Spleen (tissue), 11 donors: ENCODE measurements around the gene JARID2. TPM values are rescaled to one million over a fixed set of nuclear protein-coding genes. Genes with fewer than 3 reads are reported as not detected.

ENCODE experiments used
- DNase-seq: peaks from one replicate; pipeline ENCODE4 v3.0.0-alpha.2; 2020
- H3K27ac ChIP-seq, 8 donors: fragments of 200-600 bp; sonication (generic) in 7 of 8; 1 replicate in 4 of 8; 2 replicates in 4 of 8; pipeline versions ENCODE4 v1.5.0 to v1.8.0; 2016 to 2021; ENCODE audit warnings: inconsistent platforms in 4 of 8, mild to moderate bottlenecking in 4 of 8, moderate library complexity in 1 of 8
- H3K27me3 ChIP-seq, 7 donors: fragments of 200-600 bp; sonication (generic) in 6 of 7; replicated peaks in 1 of 7; 1 replicate in 4 of 7; 2 replicates in 3 of 7; pipeline versions ENCODE4 v1.5.0 to v1.8.0; 2016 to 2021; ENCODE audit warnings: inconsistent platforms in 3 of 7, mild to moderate bottlenecking in 1 of 7
- H3K36me3 ChIP-seq, 6 donors: fragments of 200-600 bp; sonication (generic) in 5 of 6; 1 replicate in 4 of 6; 2 replicates in 2 of 6; pipeline versions ENCODE4 v1.5.0 to v1.8.0; 2016 to 2021; ENCODE audit warnings: inconsistent platforms in 2 of 6
- H3K4me1 ChIP-seq, 6 donors: fragments of 200-600 bp; sonication (generic) in 5 of 6; 1 replicate in 3 of 6; 2 replicates in 3 of 6; pipeline versions ENCODE4 v1.5.0 to v1.8.0; 2016 to 2021; ENCODE audit warnings: inconsistent platforms in 3 of 6
- H3K4me3 ChIP-seq, 8 donors: fragments of 200-600 bp; sonication (generic) in 7 of 8; 1 replicate in 4 of 8; 2 replicates in 4 of 8; pipeline versions ENCODE4 v1.5.0 to v1.8.0; 2016 to 2021; ENCODE audit warnings: inconsistent platforms in 4 of 8, mild to moderate bottlenecking in 4 of 8, moderate library complexity in 2 of 8
- H3K9me3 ChIP-seq, 8 donors: fragments of 200-600 bp; sonication (generic) in 7 of 8; 1 replicate in 4 of 8; 2 replicates in 4 of 8; pipeline versions ENCODE4 v1.5.0 to v1.8.0; 2016 to 2021; ENCODE audit warnings: inconsistent platforms in 4 of 8
- CTCF ChIP-seq, 11 experiments: fragments of 200-600 bp in 7 of 11; fragments of 450-650 bp in 4 of 11; sonication (generic) in 4 of 11; IDR thresholded peaks in 8 of 11; conservative IDR thresholded peaks in 3 of 11; 1 replicate in 7 of 11; 2 replicates in 4 of 11; pipeline versions ENCODE4 v1.4.0 to v1.8.0; 2016 to 2021; ENCODE audit warnings: antibody characterized with exemption in 11 of 11, inconsistent platforms in 4 of 11, mild to moderate bottlenecking in 1 of 11
- POLR2A ChIP-seq, 3 donors: fragments of 450-650 bp; IDR thresholded peaks; one replicate each; pipeline ENCODE4 v1.5.1; 2017; ENCODE audit warnings: antibody characterized with exemption in 3 of 3, mild to moderate bottlenecking in 1 of 3
- POLR2AphosphoS5 ChIP-seq, 3 donors: sonication (generic); formaldehyde crosslinking; IDR thresholded peaks; one replicate each; pipeline ENCODE4 v1.5.1; 2017; ENCODE audit warnings: antibody characterized with exemption in 3 of 3
- WGBS, 5 donors: extraction: QIAGEN DNeasy Blood & Tissue Kit in 3 of 5; methylation state at CpG; one replicate each; pipeline versions ENCODE4 v1.1.5 to v1.1.7; 2013 to 2018; 5-methylcytosine and 5-hydroxymethylcytosine counted together
- intact Hi-C: fragments of 100-400 bp; cut with DNase I; formaldehyde crosslinking; loops from one replicate; pipeline ENCODE4 v1.15.0; 2023; ENCODE audit warnings: low total_unique reads
- polyA plus RNA-seq, 3 donors: library from polyadenylated mRNA; stranded (reverse); fragments of 200-250 nt; gene quantifications; one replicate each; pipeline ENCODE4 v1.2.1, GENCODE V29; 2013
- total RNA-seq, 7 donors: library from RNA; depleted of rRNA in 3 of 7; stranded (reverse); fragments of >200 nt in 3 of 7; fragmentation: NEBNext Ultra II Directional in 4 of 7; extraction: Animal tissue kit (Norgen Biotek cat#: 25700) in 4 of 7; gene quantifications; one replicate each; pipeline versions ENCODE4 v1.1.0 to v1.2.1, GENCODE V29; 2016 to 2021
- donor health status: healthy with polysubstance abuse.
- donor health status: DM: no; HTN: no; CAD: no; lungs with moderate emphysema.
- donor health status: DM: no; HTN: no; CAD: no.
- donor health status: Bipolar disorder and iron deficiency.
- donor health status: healthy.
- donor health status: DM: no; HTN: no; CAD: no.
- donor health status: DM: yes; HTN: yes; CAD: no.

Gene JARID2
- total and polyA plus RNA-seq, 10 donors: 4.4 to 27.1 (median 20.6) TPM

- 93 to 98% (median 95%) methylated on average over 4 of the region's 4 CpGs for WGBS, 5 donors
- Histone ChIP-seq H3K27ac (peak overlapping the region in 2 of 8 donors; percentile 78), H3K4me1 (peaks cover 0 to 71% (median 5%) of the 10 kb centered on the region in 6 donors), H3K27me3 (no peaks in the 10 kb centered on the region), H3K9me3 (peaks cover 0 to 14% (median 11%) of the 10 kb centered on the region in 8 donors), H3K4me3 (no peak overlapping the region), H3K36me3 (no peaks in the 10 kb centered on the region)
- DNase-seq: no peak
- TF ChIP-seq POLR2A (IDR thresholded peaks at IDR 0.05) (no peak), POLR2AphosphoS5 (IDR thresholded peaks at IDR 0.05) (no peak), CTCF (IDR thresholded peaks at IDR 0.05 in 8 of 11, conservative IDR thresholded peaks at IDR 0.05 in 3 of 11) (no peak)
- intact Hi-C loops: no loop called here
These were observed 298.5 kb downstream of the JARID2 start for GRCh38 chr6:15544321-15544900.

DNA sequence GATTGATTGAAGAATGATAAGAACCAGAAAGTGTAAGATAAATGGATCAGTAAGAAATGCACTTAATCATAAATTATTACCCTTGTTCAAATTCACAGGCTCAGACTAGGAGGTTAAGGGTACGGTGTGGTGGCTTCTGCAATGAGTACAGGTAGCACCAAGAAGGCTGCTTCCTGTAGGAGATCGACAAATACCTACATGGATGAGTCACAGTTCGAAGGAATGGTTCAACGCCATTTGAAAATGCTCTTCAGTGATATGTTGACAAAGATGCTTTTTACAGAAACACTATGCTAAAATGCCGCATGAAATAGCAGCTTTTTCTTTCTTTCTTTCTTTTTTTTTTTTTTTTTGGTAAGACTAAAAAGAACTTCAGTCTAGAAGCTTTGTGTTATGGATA is 300.7 kb downstream of the JARID2 start:
- Histone ChIP-seq H3K4me1 (peaks cover 11 to 70% (median 14%) of the 10 kb centered on the region in 6 donors), H3K27ac (no peak overlapping the region), H3K9me3 (peaks cover 0 to 14% (median 11%) of the 10 kb centered on the region in 8 donors), H3K36me3 (no peaks in the 10 kb centered on the region), H3K4me3 (no peak overlapping the region), H3K27me3 (no peaks in the 10 kb centered on the region)
- intact Hi-C loops: no loop called here
- no peak for DNase-seq
- WGBS, 5 donors: 92 to 98% (median 98%) methylated on average over 5 of the region's 5 CpGs
- no peak for TF ChIP-seq POLR2A (IDR thresholded peaks at IDR 0.05)
- TF ChIP-seq CTCF (IDR thresholded peaks at IDR 0.05 in 8 of 11, conservative IDR thresholded peaks at IDR 0.05 in 3 of 11): no peak
- TF ChIP-seq POLR2AphosphoS5 (IDR thresholded peaks at IDR 0.05): no peak

- Histone ChIP-seq H3K9me3 (peaks cover 0 to 14% (median 11%) of the 10 kb centered on the region in 8 donors), H3K4me3 (no peak overlapping the region), H3K27ac (no peak overlapping the region), H3K36me3 (no peaks in the 10 kb centered on the region), H3K27me3 (no peaks in the 10 kb centered on the region), H3K4me1 (peaks cover 18 to 70% (median 22%) of the 10 kb centered on the region in 6 donors)
- 76 to 81% (median 79%) methylated on average over 5 of the region's 5 CpGs for WGBS, 5 donors
- intact Hi-C loops: no loop called here
- DNase-seq: no peak
- TF ChIP-seq POLR2AphosphoS5 (IDR thresholded peaks at IDR 0.05) (no peak), POLR2A (IDR thresholded peaks at IDR 0.05) (no peak), CTCF (IDR thresholded peaks at IDR 0.05 in 8 of 11, conservative IDR thresholded peaks at IDR 0.05 in 3 of 11) (no peak)
These were observed 301.5 kb downstream of the JARID2 start for GRCh38 chr6:15547400-15547799.

DNA sequence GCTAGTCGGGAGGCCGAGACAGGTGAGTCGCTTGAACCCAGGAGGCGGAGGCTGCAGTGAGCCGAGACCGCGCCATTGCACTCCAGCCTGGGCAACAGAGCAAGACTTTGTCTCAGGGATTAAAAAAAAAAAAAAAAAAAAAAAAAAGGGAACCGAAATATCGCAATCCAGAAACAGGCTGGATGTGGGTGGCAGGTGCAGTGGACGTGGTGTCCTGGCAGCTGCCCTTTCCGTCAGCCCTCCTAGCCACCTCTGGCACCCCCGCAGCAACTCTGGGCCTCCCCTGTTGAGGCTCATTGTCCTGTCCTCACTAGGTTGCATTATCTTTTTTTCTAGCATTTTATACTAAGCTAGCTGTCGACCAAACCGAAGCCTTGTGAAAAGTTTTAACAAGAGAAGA is 303.5 kb downstream of the JARID2 start:
- no peaks in the 10 kb centered on the region for H3K27me3 ChIP-seq
- TF ChIP-seq POLR2AphosphoS5 (IDR thresholded peaks at IDR 0.05): peak in 1 of 3 donors; percentile 20
- no peak for TF ChIP-seq CTCF (IDR thresholded peaks at IDR 0.05 in 8 of 11, conservative IDR thresholded peaks at IDR 0.05 in 3 of 11)
- H3K4me3 ChIP-seq: no peak overlapping the region
- H3K9me3 ChIP-seq: peaks cover 0 to 5% (median 4%) of the 10 kb centered on the region in 8 donors
- H3K4me1 ChIP-seq: peaks cover 19 to 77% (median 24%) of the 10 kb centered on the region in 6 donors
- intact Hi-C loops: no loop called here
- 74 to 83% (median 81%) methylated on average over 13 to 14 of the region's 14 CpGs for WGBS, 5 donors
- DNase-seq: no peak
- H3K27ac ChIP-seq: no peak overlapping the region
- H3K36me3 ChIP-seq: no peaks in the 10 kb centered on the region
